HepG2 (cell line): Measurements from ENCODE around the gene EFNA2. TPM values are rescaled to one million over a fixed set of nuclear protein-coding genes. Genes with fewer than 3 reads are reported as not detected.

Experiments used
- ARID5B ChIP-seq: IDR thresholded peaks from 2 replicates; pipeline ENCODE4 v1.4.0; 2020; ENCODE audit warnings: mild to moderate bottlenecking, missing genetic modification reagents
- PHF8 ChIP-seq: sonication (generic); formaldehyde crosslinking; IDR thresholded peaks from 2 replicates; pipeline ENCODE4 v1.5.0; 2020; ENCODE audit warnings: missing genetic modification reagents
- YEATS4 ChIP-seq: sonication (generic); formaldehyde crosslinking; IDR thresholded peaks from 2 replicates; pipeline ENCODE4 v1.4.0; 2020; ENCODE audit warnings: missing genetic modification reagents, borderline replicate concordance
- ZBED4 ChIP-seq: sonication (generic); formaldehyde crosslinking; IDR thresholded peaks from 2 replicates; pipeline ENCODE4 v1.4.0; 2020; ENCODE audit warnings: missing genetic modification reagents, borderline replicate concordance
- ZKSCAN5 ChIP-seq: sonication (generic); formaldehyde crosslinking; IDR thresholded peaks from 2 replicates; pipeline ENCODE4 v1.5.1; 2020; ENCODE audit warnings: mild to moderate bottlenecking, missing genetic modification reagents
- ZMYM4 ChIP-seq: sonication (generic); formaldehyde crosslinking; IDR thresholded peaks from 2 replicates; pipeline ENCODE4 v1.8.1; 2023; ENCODE audit warnings: mild to moderate bottlenecking, missing genetic modification reagents
- ZNF10 ChIP-seq: sonication (generic); formaldehyde crosslinking; IDR thresholded peaks from 2 replicates; pipeline ENCODE4 v1.4.0; 2020; ENCODE audit warnings: mild to moderate bottlenecking, low read depth, missing genetic modification reagents, borderline replicate concordance
- ZNF101 ChIP-seq: sonication (generic); formaldehyde crosslinking; IDR thresholded peaks from 2 replicates; pipeline ENCODE4 v1.4.0; 2020; ENCODE audit warnings: mild to moderate bottlenecking, low read depth, missing genetic modification reagents, borderline replicate concordance
- ZNF251 ChIP-seq: sonication (generic); formaldehyde crosslinking; IDR thresholded peaks from 2 replicates; pipeline ENCODE4 v1.9.0; 2021; ENCODE audit warnings: mild to moderate bottlenecking, missing genetic modification reagents
- ZNF431 ChIP-seq: sonication (generic); formaldehyde crosslinking; IDR thresholded peaks from 2 replicates; pipeline ENCODE4 v1.9.0; 2022; ENCODE audit warnings: missing genetic modification reagents, low read depth, mild to moderate bottlenecking, borderline replicate concordance
- ZNF512B ChIP-seq: sonication (generic); formaldehyde crosslinking; IDR thresholded peaks from 2 replicates; pipeline ENCODE4 v1.5.1; 2020; ENCODE audit warnings: missing genetic modification reagents, mild to moderate bottlenecking, borderline replicate concordance
- ZNF629 ChIP-seq: sonication (generic); formaldehyde crosslinking; conservative IDR thresholded peaks from 2 replicates; pipeline ENCODE4 v1.5.0; 2020; ENCODE audit warnings: missing genetic modification reagents
- polyA plus RNA-seq, 8 experiments: library from polyadenylated mRNA; depleted of rRNA in 3 of 8; stranded (reverse) in 7 of 8; unstranded in 1 of 8; fragments of >200 nt; fragmentation: Illumina TruSeq in 4 of 8; extraction: Trizol in 4 of 8; gene quantifications; 2 replicates each; pipeline versions ENCODE4 v1.2.1 to v1.2.3, GENCODE V29; 2011 to 2016; ENCODE audit warnings: low read depth in 4 of 8, missing spikeins in 1 of 8, mixed read lengths in 1 of 8; ENCODE audit not compliant: insufficient read depth in 1 of 8
- total RNA-seq, 5 experiments: library from RNA; depleted of rRNA; stranded (reverse); fragments of >200 nt; fragmentation: Illumina TruSeq; extraction: Trizol; gene quantifications; 2 replicates each; pipeline ENCODE4 v1.2.3, GENCODE V29; 2016; ENCODE audit warnings: low read depth in 1 of 5

EFNA2 gene
- total and polyA plus RNA-seq, 2 of the 13 experiments (the other 11 are each of a cell fraction or from before 2014, with no cell fraction given), result 6.0 to 9.9 TPM

- peak; percentile 83 for TF ChIP-seq ARID5B (CRISPR knock-in tag)
- no peak for TF ChIP-seq ZNF512B (CRISPR knock-in tag)
- no peak for TF ChIP-seq ZNF10 (CRISPR knock-in tag)
- TF ChIP-seq ZNF431 (CRISPR knock-in tag), result 0 out of 2 replicates have a peak, but pooled peaks have one; percentile 61
- peak; percentile 66 for TF ChIP-seq PHF8
- peak; percentile 82; the same call in 1 of the 2 replicates for TF ChIP-seq YEATS4 (CRISPR knock-in tag)
- TF ChIP-seq ZBED4 (CRISPR knock-in tag), result peak; percentile 53; the same call in 1 of the 2 replicates
- no peak for TF ChIP-seq ZNF251 (CRISPR knock-in tag)
- no peak; the same call in 1 of the 2 replicates for TF ChIP-seq ZNF629 (CRISPR knock-in tag)
- TF ChIP-seq ZKSCAN5 (CRISPR knock-in tag), result no peak
- TF ChIP-seq ZMYM4, result peak; percentile 56
- no peak for TF ChIP-seq ZNF101 (CRISPR knock-in tag)
Measured at GRCh38 chr19:1290703-1291651, 5.3 kb downstream of the EFNA2 start (continued).
